ENCODE data around the gene ANO7.
"Not testable (repeated sequence)": the region's sequence is repeated elsewhere in the genome, so short reads cannot be mapped to it uniquely, and the experiment has no call there.

Gene ANO7

GRCh38 chr2:241193271-241193670 lies 4.8 kb downstream of the ANO7 start:
- H3K27ac ChIP-seq: no peak overlapping the region
- TF ChIP-seq CTCF (conservative IDR thresholded peaks at IDR 0.05): no peak

GRCh38 chr2:241194811-241195210 lies 6.3 kb downstream of the ANO7 start:
- H3K27ac ChIP-seq: no peak overlapping the region
- TF ChIP-seq CTCF (conservative IDR thresholded peaks at IDR 0.05): no peak

GRCh38 chr2:241195506-241196130 lies 7.1 kb downstream of the ANO7 start:
- TF ChIP-seq CTCF (conservative IDR thresholded peaks at IDR 0.05): no peak
- H3K27ac ChIP-seq: no peak overlapping the region

- not testable (repeated sequence) for H3K27ac ChIP-seq
These were observed 8.8 kb downstream of the ANO7 start for GRCh38 chr2:241197246-241197645.

- H3K27ac ChIP-seq: no peak overlapping the region
- no peak for TF ChIP-seq CTCF (conservative IDR thresholded peaks at IDR 0.05)
These were observed 9.5 kb downstream of the ANO7 start for GRCh38 chr2:241197947-241198346.

- H3K27ac ChIP-seq: no peak overlapping the region
- no peak for TF ChIP-seq CTCF (conservative IDR thresholded peaks at IDR 0.05)
These were observed 10.2 kb downstream of the ANO7 start for GRCh38 chr2:241198381-241199279.

GRCh38 chr2:241199286-241199685 lies 10.8 kb downstream of the ANO7 start:
- no peak overlapping the region for H3K27ac ChIP-seq

More at GRCh38 chr2:241199286-241199685, 10.8 kb downstream of the ANO7 start:
- no peak for TF ChIP-seq CTCF (conservative IDR thresholded peaks at IDR 0.05)
